ENCODE results near the gene SELL.

The SELL gene
- long read RNA-seq = 0 reads

- Histone ChIP-seq H3K27ac (replicated peaks) (no peak within 1 kb of the TSS), H3K27me3 (ENCODE audit: insufficient read depth, poor library complexity, severe bottlenecking) (no peaks in the 10 kb centered on the region), H3K4me3 (replicated peaks; ENCODE audit: insufficient read depth, low read length) (no peak within 1 kb of the TSS)
- peak; percentile 60 to 79 for DNase-seq (ENCODE audit: low read depth in 1 of 2, low spot score in 1 of 2)
- TF ChIP-seq, protein P1, sequence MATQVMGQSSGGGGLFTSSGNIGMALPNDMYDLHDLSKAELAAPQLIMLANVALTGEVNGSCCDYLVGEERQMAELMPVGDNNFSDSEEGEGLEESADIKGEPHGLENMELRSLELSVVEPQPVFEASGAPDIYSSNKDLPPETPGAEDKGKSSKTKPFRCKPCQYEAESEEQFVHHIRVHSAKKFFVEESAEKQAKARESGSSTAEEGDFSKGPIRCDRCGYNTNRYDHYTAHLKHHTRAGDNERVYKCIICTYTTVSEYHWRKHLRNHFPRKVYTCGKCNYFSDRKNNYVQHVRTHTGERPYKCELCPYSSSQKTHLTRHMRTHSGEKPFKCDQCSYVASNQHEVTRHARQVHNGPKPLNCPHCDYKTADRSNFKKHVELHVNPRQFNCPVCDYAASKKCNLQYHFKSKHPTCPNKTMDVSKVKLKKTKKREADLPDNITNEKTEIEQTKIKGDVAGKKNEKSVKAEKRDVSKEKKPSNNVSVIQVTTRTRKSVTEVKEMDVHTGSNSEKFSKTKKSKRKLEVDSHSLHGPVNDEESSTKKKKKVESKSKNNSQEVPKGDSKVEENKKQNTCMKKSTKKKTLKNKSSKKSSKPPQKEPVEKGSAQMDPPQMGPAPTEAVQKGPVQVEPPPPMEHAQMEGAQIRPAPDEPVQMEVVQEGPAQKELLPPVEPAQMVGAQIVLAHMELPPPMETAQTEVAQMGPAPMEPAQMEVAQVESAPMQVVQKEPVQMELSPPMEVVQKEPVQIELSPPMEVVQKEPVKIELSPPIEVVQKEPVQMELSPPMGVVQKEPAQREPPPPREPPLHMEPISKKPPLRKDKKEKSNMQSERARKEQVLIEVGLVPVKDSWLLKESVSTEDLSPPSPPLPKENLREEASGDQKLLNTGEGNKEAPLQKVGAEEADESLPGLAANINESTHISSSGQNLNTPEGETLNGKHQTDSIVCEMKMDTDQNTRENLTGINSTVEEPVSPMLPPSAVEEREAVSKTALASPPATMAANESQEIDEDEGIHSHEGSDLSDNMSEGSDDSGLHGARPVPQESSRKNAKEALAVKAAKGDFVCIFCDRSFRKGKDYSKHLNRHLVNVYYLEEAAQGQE (IDR thresholded peaks at IDR 0.05; ENCODE audit: insufficient replicate concordance, low read depth) = no peak
- no peak for TF ChIP-seq GABPA (IDR thresholded peaks at IDR 0.05; ENCODE audit: low read depth)
- no peak for TF ChIP-seq POLR2AphosphoS5 (IDR thresholded peaks at IDR 0.05; ENCODE audit: low read depth)
- TF ChIP-seq, protein P2, sequence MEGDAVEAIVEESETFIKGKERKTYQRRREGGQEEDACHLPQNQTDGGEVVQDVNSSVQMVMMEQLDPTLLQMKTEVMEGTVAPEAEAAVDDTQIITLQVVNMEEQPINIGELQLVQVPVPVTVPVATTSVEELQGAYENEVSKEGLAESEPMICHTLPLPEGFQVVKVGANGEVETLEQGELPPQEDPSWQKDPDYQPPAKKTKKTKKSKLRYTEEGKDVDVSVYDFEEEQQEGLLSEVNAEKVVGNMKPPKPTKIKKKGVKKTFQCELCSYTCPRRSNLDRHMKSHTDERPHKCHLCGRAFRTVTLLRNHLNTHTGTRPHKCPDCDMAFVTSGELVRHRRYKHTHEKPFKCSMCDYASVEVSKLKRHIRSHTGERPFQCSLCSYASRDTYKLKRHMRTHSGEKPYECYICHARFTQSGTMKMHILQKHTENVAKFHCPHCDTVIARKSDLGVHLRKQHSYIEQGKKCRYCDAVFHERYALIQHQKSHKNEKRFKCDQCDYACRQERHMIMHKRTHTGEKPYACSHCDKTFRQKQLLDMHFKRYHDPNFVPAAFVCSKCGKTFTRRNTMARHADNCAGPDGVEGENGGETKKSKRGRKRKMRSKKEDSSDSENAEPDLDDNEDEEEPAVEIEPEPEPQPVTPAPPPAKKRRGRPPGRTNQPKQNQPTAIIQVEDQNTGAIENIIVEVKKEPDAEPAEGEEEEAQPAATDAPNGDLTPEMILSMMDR (IDR thresholded peaks at IDR 0.05; ENCODE audit: insufficient read depth, low read length) = peak; percentile 81
- TF ChIP-seq SPI1 (IDR thresholded peaks at IDR 0.05; ENCODE audit: borderline replicate concordance, low read depth) = peak; percentile 51; the same call in 1 of the 2 replicates
These were observed at the start of gene SELL for GRCh38 chr1:169711469-169712308. SELL (minus strand) TSS chr1:169711620; CDS start chr1:169711498, 122 bp downstream.

GRCh38 chr1:169759038-169759437 is 47.6 kb upstream of the SELL start:
- TF ChIP-seq, protein P2 (IDR thresholded peaks at IDR 0.05; ENCODE audit: insufficient read depth, low read length) = no peak
- no peak overlapping the region for H3K27ac ChIP-seq (replicated peaks)
- no peak overlapping the region for H3K4me3 ChIP-seq (replicated peaks; ENCODE audit: insufficient read depth, low read length)
- H3K27me3 ChIP-seq (ENCODE audit: insufficient read depth, poor library complexity, severe bottlenecking) = no peaks in the 10 kb centered on the region
- DNase-seq (ENCODE audit: low read depth in 1 of 2, low spot score in 1 of 2) = no peak

DNA sequence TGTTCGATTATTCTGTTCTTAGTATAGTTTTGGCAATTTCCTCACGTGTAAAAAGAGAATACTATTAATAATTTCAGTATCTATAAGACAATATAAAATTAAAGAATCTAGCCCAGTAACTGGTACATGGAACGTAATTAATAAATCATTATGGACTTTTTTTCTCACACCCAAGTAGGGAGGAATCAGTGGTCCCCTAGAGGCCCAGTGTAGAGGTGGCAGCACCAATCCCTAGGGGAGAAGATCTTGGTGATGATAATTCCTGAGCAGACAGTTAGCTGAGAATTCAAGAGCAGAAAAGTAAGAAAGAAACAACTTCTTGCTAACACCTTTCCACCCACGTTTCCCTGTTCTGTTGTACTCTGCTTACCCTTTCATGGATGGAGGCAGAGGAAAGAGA is 42.1 kb upstream of the SELL start:
- no peak overlapping the region for H3K4me3 ChIP-seq (replicated peaks; ENCODE audit: insufficient read depth, low read length)
- no peak overlapping the region for H3K27ac ChIP-seq (replicated peaks)
- H3K27me3 ChIP-seq (ENCODE audit: insufficient read depth, poor library complexity, severe bottlenecking) = no peaks in the 10 kb centered on the region
- no peak for DNase-seq (ENCODE audit: low read depth in 1 of 2, low spot score in 1 of 2)
- TF ChIP-seq, protein P2 (IDR thresholded peaks at IDR 0.05; ENCODE audit: insufficient read depth, low read length) = no peak
- TF ChIP-seq SPI1 (IDR thresholded peaks at IDR 0.05; ENCODE audit: borderline replicate concordance, low read depth) = no peak
- no peak for TF ChIP-seq POLR2AphosphoS5 (IDR thresholded peaks at IDR 0.05; ENCODE audit: low read depth)
- TF ChIP-seq, protein P1 (IDR thresholded peaks at IDR 0.05; ENCODE audit: insufficient replicate concordance, low read depth) = no peak
- no peak for TF ChIP-seq GABPA (IDR thresholded peaks at IDR 0.05; ENCODE audit: low read depth)
